GM10847 (cell line): Measurements from ENCODE around the gene RCOR2.

Experiments
- POLR2A ChIP-seq: IDR thresholded peaks from 2 replicates; pipeline ENCODE4 v1.6.1; 2011; ENCODE audit not compliant: insufficient read length; ENCODE audit errors: extremely low read depth

The RCOR2 gene

DNA sequence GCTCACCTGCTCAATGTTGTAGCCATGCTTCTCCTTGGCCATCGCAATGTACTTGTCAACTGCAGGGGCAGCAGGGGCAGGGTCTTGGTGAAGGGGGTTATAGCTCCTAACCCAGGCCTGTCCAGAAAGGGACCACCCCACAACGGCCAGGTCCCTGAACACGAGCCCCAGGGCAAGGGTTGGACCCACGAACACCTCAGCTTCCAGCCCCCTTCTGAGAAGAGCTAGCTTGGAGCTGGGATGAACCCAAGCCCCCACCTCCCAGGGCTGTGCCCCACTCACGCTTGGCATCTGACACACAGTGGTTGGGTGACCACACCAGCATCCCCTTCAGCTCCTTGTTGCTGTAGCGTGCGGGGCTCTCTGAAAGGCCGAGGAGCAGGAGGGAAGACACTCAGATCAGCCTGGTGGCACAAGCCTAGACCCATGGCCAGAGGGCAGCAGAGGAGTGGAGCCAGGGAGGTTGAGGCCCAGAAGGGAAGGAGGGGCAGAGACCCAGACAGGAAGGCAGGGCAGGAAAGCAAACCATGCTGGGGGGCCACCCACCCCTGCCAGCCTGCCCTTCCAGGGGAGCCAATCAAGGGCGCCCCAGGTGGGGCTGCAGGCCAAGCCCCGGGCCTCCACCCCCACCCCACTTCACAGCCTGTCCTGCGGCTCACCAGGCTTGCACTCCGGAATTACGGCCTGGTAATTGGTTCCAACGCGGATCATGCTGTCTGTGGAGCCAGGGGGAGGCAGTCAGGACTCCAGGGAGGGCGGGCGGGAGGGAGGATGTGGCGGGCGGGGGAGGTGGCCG lies 1.9 kb downstream of the RCOR2 start:
- TF ChIP-seq POLR2A, result no peak

DNA sequence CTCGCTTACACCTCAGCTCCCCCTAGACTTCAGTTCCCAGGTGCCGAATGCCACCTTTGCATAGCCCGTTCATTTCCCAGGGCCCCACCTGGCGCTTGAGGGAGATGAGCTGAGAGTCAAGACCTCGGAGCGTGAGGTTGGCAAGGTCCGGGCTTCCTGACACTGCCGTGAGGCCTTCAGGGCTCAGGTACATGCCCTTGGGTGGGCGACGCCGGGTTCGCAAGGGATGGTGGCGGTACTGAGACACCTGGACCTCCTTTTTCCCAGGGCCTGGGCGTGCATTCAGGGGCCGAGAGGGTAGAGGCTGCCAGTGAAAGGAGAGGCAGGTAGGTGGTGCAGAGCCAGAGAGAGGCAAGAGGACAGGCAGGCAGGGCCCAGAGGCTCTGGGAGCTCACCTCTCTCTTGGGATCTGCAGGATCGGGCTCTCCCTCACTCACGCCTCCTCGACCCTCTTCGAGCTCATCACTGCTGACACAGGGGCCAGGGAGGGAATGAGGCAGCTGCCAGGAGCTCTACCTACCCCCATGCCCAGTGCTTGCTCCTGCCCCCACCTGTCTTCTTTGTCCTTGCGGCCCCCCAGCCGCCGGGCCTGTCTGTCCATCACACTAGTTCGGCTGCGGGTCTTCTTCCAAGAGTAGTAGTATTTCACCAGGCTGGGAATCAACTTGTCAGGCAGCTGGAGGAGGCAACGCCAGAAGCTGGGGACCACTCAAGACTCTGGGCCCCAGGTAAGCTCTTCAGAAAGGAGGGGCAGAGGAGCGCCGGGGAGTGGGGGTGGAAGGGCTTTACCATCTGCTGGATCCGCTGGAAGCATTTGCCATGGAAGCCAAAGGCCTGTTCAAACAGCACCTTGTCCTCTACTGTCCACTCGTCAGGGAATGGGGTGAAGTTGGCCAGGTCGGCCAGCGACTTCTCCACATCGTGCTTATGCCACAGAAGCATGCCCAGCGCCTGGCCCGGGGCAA lies 2.8 kb downstream of the RCOR2 start:
- no peak for TF ChIP-seq POLR2A

DNA sequence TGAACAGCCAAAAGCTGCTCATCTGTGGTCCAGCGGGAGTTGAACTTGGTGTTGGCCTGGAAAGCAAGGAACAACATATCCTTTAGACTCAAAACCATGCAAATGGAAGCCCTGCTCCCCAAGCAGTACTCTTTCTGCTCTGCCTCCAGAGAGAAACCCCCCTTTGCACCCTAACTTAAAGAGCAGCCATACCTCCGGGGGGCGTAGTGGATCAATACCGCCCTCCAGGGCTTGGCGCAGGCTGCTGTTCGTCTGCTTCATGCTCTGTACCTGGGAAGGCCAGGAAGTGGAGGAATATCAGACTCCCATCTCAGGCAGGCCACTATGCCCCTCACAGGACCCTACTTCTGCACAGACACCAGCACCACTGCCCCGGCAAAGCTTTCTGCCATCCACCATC lies 4.3 kb downstream of the RCOR2 start:
- no peak for TF ChIP-seq POLR2A

DNA sequence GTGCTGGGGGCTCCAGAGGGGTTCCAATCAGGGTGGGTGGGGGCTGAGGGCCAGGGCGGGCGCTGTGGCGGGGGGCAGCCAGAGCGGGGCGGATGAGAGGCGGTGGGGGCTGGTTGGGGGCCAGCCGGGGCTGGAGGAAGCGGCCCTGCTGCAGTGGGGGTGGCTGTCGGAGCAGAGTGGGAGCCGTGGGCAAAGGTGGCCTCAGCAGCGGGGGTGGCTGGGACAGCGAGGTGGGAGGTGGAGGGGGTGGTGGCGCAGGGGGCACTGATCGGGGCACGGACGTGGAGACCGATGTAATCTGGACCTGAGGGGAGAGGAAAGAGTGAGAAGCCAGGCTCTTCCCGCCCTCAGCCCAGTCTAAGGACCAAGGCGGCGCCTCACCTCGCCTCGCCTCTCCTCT lies 5.1 kb downstream of the RCOR2 start:
- no peak for TF ChIP-seq POLR2A

DNA sequence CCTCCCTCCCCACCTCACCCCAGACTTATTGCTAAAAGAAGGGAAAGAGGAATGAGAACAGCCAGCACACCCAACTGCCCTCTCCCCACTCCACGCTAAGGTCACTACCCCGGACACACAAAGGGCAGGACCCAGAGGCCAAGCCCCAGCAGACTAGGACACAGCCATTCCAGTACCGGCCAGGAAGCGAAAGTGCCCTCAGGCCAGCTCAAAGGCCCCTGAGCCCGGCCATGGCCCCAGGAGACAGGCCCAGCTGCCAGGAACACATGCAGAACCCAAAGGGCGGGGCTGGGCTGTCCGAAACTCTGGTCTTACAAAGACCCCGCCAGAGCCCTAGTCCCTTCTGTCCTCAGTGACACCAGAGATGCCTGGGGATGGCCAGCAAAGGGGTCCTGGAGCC lies 5.5 kb downstream of the RCOR2 start:
- no peak for TF ChIP-seq POLR2A

DNA sequence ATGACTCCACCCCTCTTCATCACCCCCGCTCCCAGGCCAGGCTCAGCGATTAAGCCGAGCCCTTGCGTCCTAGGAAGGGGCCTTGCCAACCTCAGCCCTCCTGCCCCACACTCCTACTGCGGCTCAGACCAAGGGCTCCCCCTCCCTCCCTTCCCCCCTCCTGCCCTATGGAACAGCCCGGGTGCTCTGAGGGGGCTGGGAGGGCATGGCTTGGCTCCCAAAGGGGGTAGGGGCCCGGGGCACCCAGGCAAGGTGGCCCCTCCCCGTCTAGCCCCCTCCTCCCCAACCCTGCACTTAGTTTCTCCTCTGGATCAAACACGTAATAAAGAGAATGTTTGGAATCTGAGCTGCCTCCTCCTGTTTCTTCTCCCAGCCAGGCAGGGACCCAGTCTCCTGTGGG lies 6.3 kb downstream of the RCOR2 start:
- no peak for TF ChIP-seq POLR2A

DNA sequence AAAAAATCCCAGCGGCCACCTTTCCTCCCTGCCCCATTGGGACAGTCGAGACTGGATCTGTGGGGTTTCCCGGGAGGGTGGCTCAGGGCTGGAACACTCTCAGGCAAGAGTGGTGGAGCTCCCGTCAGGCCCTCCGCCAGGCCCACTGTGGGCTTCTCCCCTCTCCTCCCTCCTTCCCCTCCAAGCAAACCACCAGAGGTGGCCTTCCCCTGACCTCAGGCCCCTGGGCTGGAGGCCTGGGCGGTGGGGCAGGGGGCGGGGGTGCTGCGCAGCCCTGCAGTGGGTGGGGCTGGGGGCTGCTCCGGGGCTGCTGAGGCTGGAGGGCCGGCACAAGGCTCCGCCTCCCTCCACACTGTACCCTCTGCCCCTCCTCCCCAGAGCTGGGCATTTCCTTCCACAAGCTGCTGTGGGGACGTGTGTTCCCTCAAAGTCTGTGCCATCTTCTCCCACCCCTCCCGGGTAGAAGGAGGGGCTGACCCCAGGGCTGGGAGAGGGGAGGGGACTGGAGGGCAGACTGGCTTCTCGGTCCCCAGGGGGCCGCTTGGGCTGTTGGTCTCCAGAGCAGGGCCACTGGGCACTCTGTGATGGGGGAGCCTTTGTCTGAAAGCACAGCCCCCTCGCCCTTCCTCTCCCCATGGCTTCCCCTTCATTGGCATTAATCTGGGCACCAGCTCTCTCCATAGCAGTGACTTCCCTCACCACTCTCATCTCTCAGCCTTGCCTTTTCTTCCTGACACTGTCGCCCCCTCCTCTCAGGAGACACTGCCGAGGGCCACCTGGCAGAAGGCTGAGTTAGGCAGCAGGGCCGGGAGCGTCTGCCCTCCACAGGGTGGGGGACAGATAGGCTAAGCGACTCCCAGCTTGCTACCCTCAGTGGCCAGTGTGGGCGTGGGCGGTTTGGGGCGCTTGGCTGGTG lies 7.1 kb downstream of the RCOR2 start:
- no peak for TF ChIP-seq POLR2A

DNA sequence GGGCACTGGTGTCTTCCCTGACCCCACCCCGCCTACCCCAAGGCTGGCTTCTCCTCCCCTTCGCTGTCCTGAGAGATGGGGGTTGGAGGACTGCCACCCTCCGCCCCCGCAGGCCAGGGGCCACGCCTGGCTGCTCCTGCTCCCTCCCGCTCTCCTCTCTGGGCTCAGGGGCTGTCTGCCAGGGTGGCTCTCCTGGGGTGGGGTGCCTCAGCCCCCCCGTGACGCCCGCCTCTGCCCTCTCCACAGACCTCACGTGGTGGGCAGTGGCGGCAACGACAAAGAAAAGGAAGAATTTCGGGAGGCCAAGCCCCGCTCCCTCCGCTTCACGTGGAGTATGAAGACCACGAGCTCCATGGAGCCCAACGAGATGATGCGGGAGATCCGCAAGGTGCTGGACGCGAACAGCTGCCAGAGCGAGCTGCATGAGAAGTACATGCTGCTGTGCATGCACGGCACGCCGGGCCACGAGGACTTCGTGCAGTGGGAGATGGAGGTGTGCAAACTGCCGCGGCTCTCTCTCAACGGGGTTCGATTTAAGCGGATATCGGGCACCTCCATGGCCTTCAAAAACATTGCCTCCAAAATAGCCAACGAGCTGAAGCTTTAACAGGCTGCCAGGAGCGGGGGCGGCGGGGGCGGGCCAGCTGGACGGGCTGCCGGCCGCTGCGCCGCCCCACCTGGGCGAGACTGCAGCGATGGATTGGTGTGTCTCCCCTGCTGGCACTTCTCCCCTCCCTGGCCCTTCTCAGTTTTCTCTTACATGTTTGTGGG lies 8.1 kb downstream of the RCOR2 start:
- no peak for TF ChIP-seq POLR2A

DNA sequence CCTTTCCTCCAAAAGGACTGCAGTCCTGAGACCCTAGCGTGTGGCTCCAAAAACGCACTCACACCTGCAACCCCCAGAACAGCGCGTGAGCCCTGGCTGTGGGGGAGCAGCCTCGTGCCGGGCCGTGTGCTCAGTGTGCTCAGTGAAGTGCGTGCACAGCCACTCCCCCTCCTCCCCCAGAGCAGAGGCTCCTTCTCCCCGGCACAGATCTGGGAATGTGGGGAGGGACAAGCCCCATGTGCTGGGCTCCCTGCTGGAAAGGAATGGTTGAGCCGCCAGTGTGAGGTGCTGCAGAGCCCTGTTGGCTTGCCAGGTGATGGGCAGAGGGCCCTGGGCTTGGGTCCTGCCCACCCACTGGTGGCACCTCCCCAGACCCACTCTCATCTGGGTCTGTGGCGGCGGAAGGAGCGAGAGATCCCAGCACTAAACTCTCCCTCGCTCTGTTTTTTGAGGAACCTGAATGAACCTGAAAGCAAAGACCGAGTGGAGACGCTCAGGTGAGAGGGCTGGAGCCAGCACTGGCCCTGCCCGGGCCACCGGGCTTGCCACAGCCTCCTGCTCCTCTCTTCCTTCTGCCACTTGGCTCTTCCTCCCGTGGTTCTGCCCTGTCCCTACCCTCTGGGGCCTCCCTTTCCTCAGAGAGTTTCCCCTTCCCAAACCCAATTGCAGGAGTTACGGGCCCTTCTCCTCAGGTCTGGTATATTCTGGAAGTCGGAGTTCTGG lies 9.0 kb downstream of the RCOR2 start:
- TF ChIP-seq POLR2A, result no peak

DNA sequence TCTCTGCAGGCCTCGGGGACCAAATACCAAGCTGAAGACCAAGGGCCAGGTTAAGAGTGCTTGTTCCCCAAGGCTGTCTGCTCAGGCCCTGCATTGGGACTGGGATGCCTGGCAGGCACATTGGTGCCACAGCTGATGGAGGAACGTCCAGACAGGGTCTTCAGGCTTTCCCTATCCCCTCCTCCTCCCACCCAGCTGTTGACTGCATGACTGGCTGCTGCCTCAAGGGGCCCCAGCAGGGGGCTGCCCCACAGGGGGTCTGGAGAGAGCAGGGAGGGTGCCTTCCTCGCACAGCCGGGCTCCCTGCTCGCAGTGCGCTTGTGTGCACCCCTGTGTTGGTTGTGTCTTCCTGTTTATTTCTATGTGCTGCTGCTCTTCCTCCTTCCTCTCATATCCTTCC lies 9.9 kb downstream of the RCOR2 start:
- no peak for TF ChIP-seq POLR2A

DNA sequence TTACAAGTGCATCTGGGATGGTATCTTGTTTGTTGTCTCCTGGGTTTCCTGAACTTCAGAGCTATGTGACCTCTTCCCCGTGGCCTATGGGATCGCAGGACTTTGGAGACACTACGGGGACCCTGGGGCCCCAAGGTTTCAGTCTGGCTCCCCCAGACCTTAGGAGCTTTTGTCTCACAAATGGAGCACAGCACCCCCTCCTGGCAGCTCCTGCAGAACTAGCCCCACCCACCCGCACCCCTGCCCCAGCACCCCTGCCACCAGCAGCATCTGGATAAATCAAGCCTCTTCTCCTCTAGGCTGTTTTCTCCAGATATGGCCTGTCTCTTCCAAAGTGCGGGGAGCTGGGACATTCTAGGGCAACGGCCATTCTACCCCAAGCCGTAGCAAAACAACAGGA lies 10.4 kb downstream of the RCOR2 start:
- TF ChIP-seq POLR2A, result no peak

DNA sequence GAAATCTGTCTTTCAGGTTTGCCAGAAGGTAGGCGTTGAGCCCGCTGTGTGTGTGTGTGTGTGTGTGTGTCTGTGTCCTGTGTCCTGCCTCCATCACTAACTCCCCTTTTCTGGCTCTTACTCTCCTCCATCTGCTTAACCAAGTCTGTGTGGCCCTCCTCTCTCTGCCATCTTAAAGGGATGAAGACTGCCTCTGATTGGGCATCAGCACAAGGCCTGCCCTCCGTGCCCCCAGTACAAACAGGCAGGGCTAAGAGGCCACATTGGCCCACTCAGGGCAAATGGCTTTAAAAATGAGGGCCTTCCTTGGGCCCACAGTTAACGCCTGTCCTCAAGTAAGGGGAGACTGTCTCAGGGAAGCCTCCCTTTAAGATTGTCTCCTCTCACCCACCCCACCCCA lies 10.9 kb downstream of the RCOR2 start:
- no peak for TF ChIP-seq POLR2A

DNA sequence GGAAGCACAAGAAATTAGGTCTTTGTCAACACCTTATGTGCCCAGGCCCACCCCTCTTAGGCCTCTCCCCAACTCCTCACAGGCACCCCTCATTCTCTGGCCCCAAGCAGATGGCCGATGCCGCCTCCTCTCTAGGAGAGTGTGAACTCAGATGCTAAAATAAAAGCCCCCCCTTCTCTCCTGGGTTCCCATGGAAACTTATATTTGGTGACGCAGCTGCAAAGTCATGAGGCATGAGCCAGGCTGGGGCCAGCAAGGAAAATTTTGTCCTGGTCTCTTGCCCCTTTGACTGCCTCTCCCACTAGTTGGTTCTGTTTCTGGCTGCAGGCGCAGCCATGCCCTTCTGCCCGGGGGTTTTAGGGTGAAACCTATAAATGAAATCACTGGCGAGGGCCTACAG lies 11.8 kb downstream of the RCOR2 start:
- no peak for TF ChIP-seq POLR2A

DNA sequence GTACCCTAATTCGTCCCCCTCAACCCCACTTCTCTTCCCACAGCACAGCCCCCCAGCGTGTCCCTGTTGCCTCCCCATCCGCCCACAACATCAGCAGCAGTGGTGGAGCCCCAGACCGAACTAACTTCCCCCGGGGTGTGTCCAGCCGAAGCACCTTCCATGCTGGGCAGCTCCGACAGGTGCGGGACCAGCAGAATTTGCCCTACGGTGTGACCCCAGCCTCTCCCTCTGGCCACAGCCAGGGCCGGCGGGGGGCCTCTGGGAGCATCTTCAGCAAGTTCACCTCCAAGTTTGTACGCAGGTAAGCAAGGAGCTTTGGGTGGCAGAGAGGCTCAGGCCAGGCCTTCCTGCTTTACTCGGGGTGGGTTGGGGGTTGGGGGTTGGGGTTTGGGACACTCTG lies 12.2 kb downstream of the RCOR2 start:
- TF ChIP-seq POLR2A, result no peak
